NCI-H2107 treated with DMSO at 0.1 percent for 48 hours (cell line): ENCODE measurements around the gene TM4SF4.

ENCODE experiments used
- DNase-seq: peaks from one replicate; lab custom pipeline; 2025; ENCODE audit not compliant: unreplicated experiment; lab: John Stamatoyannopoulos, UW

TM4SF4 gene

DNA sequence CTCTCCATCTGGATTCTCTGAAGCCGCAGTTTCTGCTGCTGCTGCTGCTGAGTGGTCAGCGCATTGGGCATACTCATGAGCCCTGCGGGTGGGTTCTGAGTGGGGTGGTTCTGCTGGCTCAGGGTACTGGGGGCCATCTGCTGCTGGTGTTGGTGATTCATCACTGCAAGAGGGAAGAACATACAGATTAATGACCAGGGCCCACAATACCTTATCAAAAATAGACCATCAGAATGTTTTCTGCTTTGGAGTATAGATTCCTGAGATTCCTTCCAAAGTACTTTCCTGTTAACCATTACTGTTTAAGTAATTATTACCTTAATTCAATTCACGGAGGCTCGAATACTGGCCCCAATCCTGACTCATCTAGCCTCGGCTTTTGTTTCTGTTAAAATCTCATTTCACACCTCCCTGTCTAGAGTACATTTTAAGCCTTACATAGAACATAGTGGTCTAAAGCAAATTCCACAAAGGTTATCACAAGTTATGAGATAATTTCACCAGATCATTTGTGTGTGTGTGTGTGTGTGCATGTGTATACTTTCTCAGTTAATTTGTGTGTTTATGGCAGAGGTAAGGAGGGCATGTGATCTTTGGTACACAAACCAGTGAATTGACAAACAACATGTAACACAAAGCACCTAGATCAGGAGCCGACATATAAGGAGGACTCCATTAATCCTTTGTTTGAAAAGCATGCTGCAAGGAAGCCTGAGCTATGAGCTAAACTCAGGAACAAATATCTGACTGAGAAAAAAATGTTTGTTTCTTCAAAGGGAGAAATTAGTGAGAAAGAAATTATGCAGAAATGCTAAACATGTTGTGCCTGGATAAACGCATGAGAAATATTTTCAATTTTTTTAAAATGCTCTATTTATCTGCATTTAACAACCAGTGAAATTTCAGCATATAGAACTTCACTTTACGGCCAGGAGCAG lies 68.1 kb downstream of the TM4SF4 start:
- no peak for DNase-seq

DNA sequence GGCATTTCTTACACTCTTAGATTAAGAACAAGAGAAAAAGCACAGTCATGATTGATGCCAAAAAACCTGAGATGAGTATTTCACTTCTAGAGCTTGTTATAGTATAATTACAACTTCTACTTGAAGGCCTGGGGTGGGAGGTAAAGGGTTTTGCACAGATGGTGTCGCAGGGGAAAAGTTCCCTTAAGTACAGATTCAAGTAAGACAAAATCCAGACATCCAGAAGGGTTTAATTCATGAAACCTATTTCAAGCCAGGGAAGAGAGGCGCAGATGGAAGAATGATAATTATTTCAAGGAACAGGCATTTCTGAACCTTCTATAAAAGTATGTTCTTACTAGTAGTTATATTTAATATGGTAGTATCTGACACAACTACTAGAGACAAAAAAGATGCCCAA lies 70.6 kb downstream of the TM4SF4 start:
- DNase-seq, result no peak

DNA sequence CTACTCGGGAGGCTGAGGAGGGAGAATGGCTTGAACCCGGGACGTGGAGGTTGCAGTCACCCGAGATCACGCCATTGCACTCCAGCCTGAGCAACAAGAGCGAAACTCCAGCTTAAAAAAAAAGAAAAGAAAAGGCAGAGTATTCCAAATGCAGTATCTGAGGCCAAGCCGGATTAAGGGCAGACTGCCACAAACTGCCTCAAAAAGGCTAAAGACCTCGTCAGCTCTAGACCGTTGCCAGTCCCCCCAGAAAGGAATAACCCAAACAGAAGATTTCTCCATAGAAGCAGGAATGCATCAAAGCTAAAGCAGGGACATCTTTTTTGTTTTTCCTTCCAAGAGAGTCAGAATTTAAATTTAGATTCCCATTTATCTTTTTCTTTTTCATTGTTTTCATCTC lies 72.9 kb downstream of the TM4SF4 start:
- no peak for DNase-seq

DNA sequence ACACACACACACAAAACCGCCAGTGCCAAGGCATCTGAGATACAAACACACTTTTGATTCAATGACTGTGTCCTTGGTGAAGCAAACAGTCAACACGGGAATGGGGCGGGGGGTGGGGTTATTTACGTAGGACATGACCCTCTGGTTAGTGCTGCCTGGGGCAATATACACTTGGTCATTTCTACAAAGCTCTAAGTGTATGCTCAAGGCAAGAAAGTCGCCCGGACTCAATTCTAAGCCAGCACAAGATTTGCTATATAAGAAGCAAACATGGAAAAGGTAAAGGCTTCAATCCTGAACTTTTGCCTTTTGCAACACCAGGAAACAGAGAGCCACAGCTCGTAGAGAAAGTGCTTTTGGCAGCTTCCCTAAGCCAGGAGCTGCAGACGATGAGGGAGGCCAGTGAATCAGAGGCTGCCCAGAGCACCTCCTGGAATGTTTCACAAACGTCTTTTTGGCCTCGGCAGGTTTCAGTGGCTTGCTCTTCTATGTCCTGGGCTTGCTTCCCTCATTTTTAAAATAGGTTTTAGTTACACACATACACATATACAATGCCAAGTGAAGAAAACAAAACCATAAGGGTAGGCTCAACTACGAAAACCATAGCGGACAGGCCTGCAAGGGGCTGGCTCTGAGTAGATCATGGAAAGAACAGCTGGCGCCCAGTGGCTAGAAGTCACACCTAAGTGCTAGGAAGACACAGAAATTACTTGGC lies 73.6 kb downstream of the TM4SF4 start:
- no peak for DNase-seq

DNA sequence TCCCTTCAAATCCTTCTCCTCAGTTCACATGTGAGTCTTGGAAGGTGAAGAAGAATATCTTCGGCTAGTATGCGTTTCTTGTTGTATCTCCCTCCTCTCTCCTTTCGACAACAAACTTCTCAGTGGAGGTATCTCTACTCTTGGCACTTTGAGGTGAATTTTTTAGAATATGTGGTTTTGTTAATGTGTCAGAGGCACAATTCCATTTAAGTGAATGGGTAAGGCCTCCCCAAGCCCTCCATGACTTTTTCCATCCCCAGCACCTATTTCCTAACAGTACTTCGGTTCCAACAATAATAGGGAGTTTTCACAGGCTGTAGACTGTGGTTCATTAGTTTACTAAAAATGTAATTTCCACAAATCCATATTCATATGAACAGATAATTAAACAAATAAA lies 74.2 kb downstream of the TM4SF4 start:
- DNase-seq, result no peak

DNA sequence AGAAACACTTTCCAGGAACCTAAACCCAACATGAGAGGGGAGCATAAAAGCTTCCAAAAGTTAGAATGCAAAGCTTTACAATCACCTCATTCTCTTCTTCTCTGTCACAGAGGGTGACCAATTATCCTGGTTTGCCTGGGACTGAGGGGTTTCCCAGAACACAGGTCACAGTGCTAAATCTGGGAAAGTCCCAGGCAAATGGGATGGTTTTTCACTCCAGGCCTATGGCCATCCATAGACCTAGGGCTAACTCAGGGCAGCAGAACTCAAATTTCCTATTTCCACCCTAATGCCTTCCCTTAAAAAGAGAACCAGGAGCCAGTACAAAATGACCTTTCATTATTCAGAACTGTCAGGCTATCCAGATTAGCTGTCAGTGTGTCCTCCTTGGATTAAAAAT lies 77.0 kb downstream of the TM4SF4 start:
- no peak for DNase-seq

DNA sequence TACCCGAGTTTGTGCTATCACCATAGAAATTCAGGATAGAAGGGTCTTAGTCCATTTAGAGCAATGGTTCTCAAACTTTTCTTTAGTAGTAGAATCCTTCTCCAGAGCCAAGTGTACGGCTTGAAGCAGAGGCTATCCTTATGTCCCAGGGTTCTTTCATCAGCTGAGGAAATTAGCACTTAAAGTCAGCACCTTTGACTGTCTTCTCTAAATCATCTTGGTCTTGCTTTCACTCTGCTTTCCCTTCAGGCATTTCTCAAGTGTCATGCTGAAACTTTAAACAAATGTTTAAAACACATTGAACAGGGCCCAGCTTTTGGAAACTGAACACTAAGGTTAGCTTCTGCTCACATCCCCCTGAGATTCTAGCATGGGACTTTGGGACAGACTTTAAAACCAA lies 78.2 kb downstream of the TM4SF4 start:
- no peak for DNase-seq
